Measurements from ENCODE around the gene XRCC6. TPM values are rescaled to one million over a fixed set of nuclear protein-coding genes. Genes with fewer than 3 reads are reported as not detected.

Gene XRCC6
- total and polyA plus RNA-seq, 2 of the 13 experiments (the other 11 are each of a cell fraction or from before 2014, with no cell fraction given), result 124 to 625 TPM

- no peak for TF ChIP-seq PAX8 (CRISPR knock-in tag; IDR thresholded peaks at IDR 0.05; ENCODE audit: borderline replicate concordance)
- no peak for TF ChIP-seq PRDM15 (CRISPR knock-in tag; IDR thresholded peaks at IDR 0.05)
- peak; percentile 52; the same call in 1 of the 2 replicates for TF ChIP-seq YEATS4 (CRISPR knock-in tag; IDR thresholded peaks at IDR 0.05; ENCODE audit: borderline replicate concordance)
- TF ChIP-seq SOX6 (IDR thresholded peaks at IDR 0.05), result no peak
- peak; percentile 35 for TF ChIP-seq SOX6 (CRISPR knock-in tag; IDR thresholded peaks at IDR 0.05)
- peak; percentile 47; the same call in 1 of the 2 replicates for TF ChIP-seq ZNF772 (CRISPR knock-in tag; IDR thresholded peaks at IDR 0.05)
- no peak for TF ChIP-seq PHB2 (IDR thresholded peaks at IDR 0.05; ENCODE audit: partially characterized antibody)
- no peak for TF ChIP-seq SMYD3 (CRISPR knock-in tag; IDR thresholded peaks at IDR 0.05)
- TF ChIP-seq, protein P1, sequence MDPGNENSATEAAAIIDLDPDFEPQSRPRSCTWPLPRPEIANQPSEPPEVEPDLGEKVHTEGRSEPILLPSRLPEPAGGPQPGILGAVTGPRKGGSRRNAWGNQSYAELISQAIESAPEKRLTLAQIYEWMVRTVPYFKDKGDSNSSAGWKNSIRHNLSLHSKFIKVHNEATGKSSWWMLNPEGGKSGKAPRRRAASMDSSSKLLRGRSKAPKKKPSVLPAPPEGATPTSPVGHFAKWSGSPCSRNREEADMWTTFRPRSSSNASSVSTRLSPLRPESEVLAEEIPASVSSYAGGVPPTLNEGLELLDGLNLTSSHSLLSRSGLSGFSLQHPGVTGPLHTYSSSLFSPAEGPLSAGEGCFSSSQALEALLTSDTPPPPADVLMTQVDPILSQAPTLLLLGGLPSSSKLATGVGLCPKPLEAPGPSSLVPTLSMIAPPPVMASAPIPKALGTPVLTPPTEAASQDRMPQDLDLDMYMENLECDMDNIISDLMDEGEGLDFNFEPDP (CRISPR knock-in tag; conservative IDR thresholded peaks at IDR 0.05), result no peak
- TF ChIP-seq ZNF33B (CRISPR knock-in tag; IDR thresholded peaks at IDR 0.05), result no peak
- peak; percentile 52 for TF ChIP-seq ZMYM4 (CRISPR knock-in tag; IDR thresholded peaks at IDR 0.05)
- peak; percentile 18 for TF ChIP-seq XRCC5 (optimal IDR thresholded peaks at IDR 0.05; ENCODE audit: low read length)
- TF ChIP-seq HDAC6 (IDR thresholded peaks at IDR 0.05; ENCODE audit: low read depth, low read length), result no peak
- no peak for TF ChIP-seq ZNF432 (CRISPR knock-in tag; IDR thresholded peaks at IDR 0.05; ENCODE audit: borderline replicate concordance)
- no peak for TF ChIP-seq ZNF335 (CRISPR knock-in tag; IDR thresholded peaks at IDR 0.05)
- 0 out of 2 replicates have a peak, but pooled peaks have one; percentile 65 for TF ChIP-seq ZNF337 (CRISPR knock-in tag; IDR thresholded peaks at IDR 0.05; ENCODE audit: borderline replicate concordance, low read depth)
- no peak for TF ChIP-seq ELF4 (CRISPR knock-in tag; IDR thresholded peaks at IDR 0.05; ENCODE audit: borderline replicate concordance)
- peak; percentile 60; the same call in 1 of the 2 replicates for TF ChIP-seq ZBTB7A (CRISPR knock-in tag; IDR thresholded peaks at IDR 0.05)
- peak; percentile 57; the same call in 1 of the 2 replicates for TF ChIP-seq ARHGAP35 (CRISPR knock-in tag; IDR thresholded peaks at IDR 0.05; ENCODE audit: borderline replicate concordance)
- TF ChIP-seq HMG20B (CRISPR knock-in tag; conservative IDR thresholded peaks at IDR 0.05), result no peak
- TF ChIP-seq MLLT10 (CRISPR knock-in tag; IDR thresholded peaks at IDR 0.05), result no peak
- TF ChIP-seq KMT2A (CRISPR knock-in tag; IDR thresholded peaks at IDR 0.05), result no peak
- no peak for TF ChIP-seq ZFP90 (CRISPR knock-in tag; IDR thresholded peaks at IDR 0.05; ENCODE audit: borderline replicate concordance)
- no peak for TF ChIP-seq ZNF674 (CRISPR knock-in tag; IDR thresholded peaks at IDR 0.05; ENCODE audit: low read depth)
Observed at GRCh38 chr22:41589391-41590241, 31.5 kb upstream of the XRCC6 start, which contains the start of gene PMM1 (continued).
